H9 (cell line): Measurements from ENCODE around the gene KIF2C. TPM values are rescaled to one million over a fixed set of nuclear protein-coding genes. Genes with fewer than 3 reads are reported as not detected.

Experiments
- DNase-seq: peaks from one replicate; pipeline ENCODE4 v3.0.0-alpha.2; 2017
- H2AFZ ChIP-seq: one replicate; pipeline ENCODE4 v1.6.1; 2013; ENCODE audit warnings: mild to moderate bottlenecking, low read length, control low read depth, moderate library complexity
- H2AK5ac ChIP-seq: 2 replicates; pipeline ENCODE4 v1.6.1; 2013; ENCODE audit warnings: low read length, control low read depth, mixed read lengths; ENCODE audit not compliant: insufficient read length
- H2BK120ac ChIP-seq: one replicate; pipeline ENCODE4 v1.6.1; 2013; ENCODE audit warnings: low read depth, mild to moderate bottlenecking, low read length, control low read depth, inconsistent platforms; ENCODE audit not compliant: poor library complexity, severe bottlenecking
- H2BK12ac ChIP-seq: 2 replicates; pipeline ENCODE4 v1.6.1; 2013; ENCODE audit warnings: low read length, control low read depth, mixed read lengths, low read depth; ENCODE audit not compliant: insufficient read length
- H2BK15ac ChIP-seq: 2 replicates; pipeline ENCODE4 v1.6.1; 2013; ENCODE audit warnings: low read depth, low read length, control low read depth
- H2BK20ac ChIP-seq: one replicate; pipeline ENCODE4 v1.6.1; 2013; ENCODE audit warnings: low read depth, mild to moderate bottlenecking, low read length, control low read depth, inconsistent platforms; ENCODE audit not compliant: poor library complexity, severe bottlenecking
- H2BK5ac ChIP-seq: 2 replicates; pipeline ENCODE4 v1.6.1; 2013; ENCODE audit warnings: low read length, control low read depth, mixed read lengths; ENCODE audit not compliant: insufficient read length
- H3K14ac ChIP-seq: 2 replicates; pipeline ENCODE4 v1.6.1; 2013; ENCODE audit warnings: low read length, control low read depth; ENCODE audit not compliant: insufficient read depth
- H3K18ac ChIP-seq: 2 replicates; pipeline ENCODE4 v1.6.1; 2013; ENCODE audit warnings: low read depth, mild to moderate bottlenecking, mixed read lengths, low read length, control low read depth; ENCODE audit not compliant: insufficient read length
- H3K23ac ChIP-seq: 2 replicates; pipeline ENCODE4 v1.6.1; 2013; ENCODE audit warnings: low read length, control low read depth, mixed read lengths, low read depth; ENCODE audit not compliant: insufficient read length
- H3K23me2 ChIP-seq: 2 replicates; pipeline ENCODE4 v1.6.1; 2013; ENCODE audit warnings: low read depth, mild to moderate bottlenecking, mixed read lengths, low read length, control low read depth; ENCODE audit not compliant: insufficient read length, poor library complexity, severe bottlenecking
- H3K27ac ChIP-seq: 2 replicates; pipeline ENCODE4 v1.5.1; 2013; ENCODE audit warnings: low read length, control low read depth, mixed read lengths, low read depth; ENCODE audit not compliant: insufficient read length
- H3K27me3 ChIP-seq: 2 replicates; pipeline ENCODE4 v1.6.1; 2013; ENCODE audit warnings: low read length, control low read depth, inconsistent platforms; ENCODE audit not compliant: insufficient read depth
- H3K4ac ChIP-seq: 2 replicates; pipeline ENCODE4 v1.6.1; 2013; ENCODE audit warnings: low read depth, mild to moderate bottlenecking, control low read depth, inconsistent platforms, low read length, moderate library complexity
- H3K4me1 ChIP-seq: 2 replicates; pipeline ENCODE4 v1.6.1; 2013; ENCODE audit warnings: low read length, control low read depth, inconsistent platforms; ENCODE audit not compliant: insufficient read depth
- H3K4me2 ChIP-seq: 2 replicates; pipeline ENCODE4 v1.6.1; 2013; ENCODE audit warnings: low read length, control low read depth, mixed read lengths; ENCODE audit not compliant: insufficient read length, insufficient read depth
- H3K56ac ChIP-seq: 2 replicates; pipeline ENCODE4 v1.6.1; 2013; ENCODE audit warnings: low read depth, mild to moderate bottlenecking, mixed read lengths, low read length, control low read depth; ENCODE audit not compliant: insufficient read length
- H3K79me1 ChIP-seq: 2 replicates; pipeline ENCODE4 v1.6.1; 2013; ENCODE audit warnings: low read depth, mild to moderate bottlenecking, moderate library complexity, low read length, control low read depth, inconsistent platforms; ENCODE audit not compliant: insufficient read depth, poor library complexity, severe bottlenecking
- H3K79me2 ChIP-seq: 2 replicates; pipeline ENCODE4 v1.6.1; 2013; ENCODE audit warnings: low read length, control low read depth, inconsistent platforms; ENCODE audit not compliant: insufficient read depth
- H3K9ac ChIP-seq: 2 replicates; pipeline ENCODE4 v1.6.1; 2013; ENCODE audit warnings: low read length, control low read depth, mixed read lengths; ENCODE audit not compliant: insufficient read length; ENCODE audit errors: extremely low read depth
- H3K9me3 ChIP-seq: one replicate; pipeline ENCODE4 v1.6.1; 2013; ENCODE audit warnings: low read depth, low read length, inconsistent platforms; ENCODE audit not compliant: control insufficient read depth
- H3T11ph ChIP-seq: one replicate; pipeline ENCODE4 v1.6.1; 2013; ENCODE audit warnings: mild to moderate bottlenecking, low read length, control low read depth, inconsistent platforms
- H4K20me1 ChIP-seq: one replicate; pipeline ENCODE4 v1.6.1; 2013; ENCODE audit not compliant: control insufficient read depth, insufficient read length, insufficient read depth
- H4K5ac ChIP-seq: 2 replicates; pipeline ENCODE4 v1.6.1; 2013; ENCODE audit warnings: low read depth, mild to moderate bottlenecking, mixed read lengths, low read length, control low read depth; ENCODE audit not compliant: insufficient read length
- H4K8ac ChIP-seq: replicated peaks from 2 replicates; pipeline ENCODE4 v1.6.1; 2013; ENCODE audit warnings: low read length, control low read depth, mixed read lengths, low read depth; ENCODE audit not compliant: insufficient read length
- H4K91ac ChIP-seq: 2 replicates; pipeline ENCODE4 v1.6.1; 2013; ENCODE audit warnings: low read depth, mild to moderate bottlenecking, moderate library complexity, mixed read lengths, low read length, control low read depth; ENCODE audit not compliant: insufficient read length
- H3K27ac Mint-ChIP-seq, 3 experiments: 2 replicates in 2 of 3; 3 replicates in 1 of 3; pipeline ENCODE4 v1.8.0; 2020 to 2021; ENCODE audit warnings: mixed read lengths in 3 of 3, mild to moderate bottlenecking in 1 of 3, moderate library complexity in 1 of 3
- H3K27me3 Mint-ChIP-seq: 2 replicates; pipeline ENCODE4 v1.8.0; 2021; ENCODE audit warnings: low read depth, mild to moderate bottlenecking, moderate library complexity, mixed read lengths
- H3K36me3 Mint-ChIP-seq, 3 experiments: 2 replicates in 2 of 3; 3 replicates in 1 of 3; pipeline ENCODE4 v1.8.0; 2020 to 2021; ENCODE audit warnings: low read depth in 3 of 3, mixed read lengths in 3 of 3; ENCODE audit not compliant: insufficient read depth in 1 of 3
- H3K4me1 Mint-ChIP-seq, 2 experiments: 2 replicates each; pipeline ENCODE4 v1.8.0; 2020; ENCODE audit warnings: mixed read lengths in 2 of 2
- H3K4me3 Mint-ChIP-seq, 2 experiments: 2 replicates in 1 of 2; 3 replicates in 1 of 2; pipeline ENCODE4 v1.8.0; 2020 to 2021; ENCODE audit warnings: mild to moderate bottlenecking in 2 of 2, mixed read lengths in 2 of 2, moderate library complexity in 1 of 2
- H3K9me3 Mint-ChIP-seq, 2 experiments: 2 replicates in 1 of 2; 3 replicates in 1 of 2; pipeline ENCODE4 v1.8.0; 2020; ENCODE audit warnings: mild to moderate bottlenecking in 2 of 2, mixed read lengths in 2 of 2, moderate library complexity in 1 of 2
- CTCF ChIP-seq: fragments of 200-600 bp; sonication (generic); conservative IDR thresholded peaks from 3 replicates; pipeline ENCODE4 v1.8.0; 2021; ENCODE audit warnings: antibody characterized with exemption, mild to moderate bottlenecking
- WGBS: extraction: QIAGEN DNeasy Blood & Tissue Kit; methylation state at CpG from one replicate; pipeline ENCODE4 v1.1.7; 2013; ENCODE audit warnings: missing lambda C conversion rate, low lambda C conversion rate, mixed read lengths; ENCODE audit not compliant: insufficient read length; ENCODE audit errors: extremely low coverage; 5-methylcytosine and 5-hydroxymethylcytosine counted together
- total RNA-seq: library from RNA; stranded (reverse); gene quantifications from 2 replicates; pipeline ENCODE4 v1.2.1, GENCODE V29; 2021

The KIF2C gene
- total RNA-seq, 1 experiment from 2014 or later = 73.1 TPM

DNA sequence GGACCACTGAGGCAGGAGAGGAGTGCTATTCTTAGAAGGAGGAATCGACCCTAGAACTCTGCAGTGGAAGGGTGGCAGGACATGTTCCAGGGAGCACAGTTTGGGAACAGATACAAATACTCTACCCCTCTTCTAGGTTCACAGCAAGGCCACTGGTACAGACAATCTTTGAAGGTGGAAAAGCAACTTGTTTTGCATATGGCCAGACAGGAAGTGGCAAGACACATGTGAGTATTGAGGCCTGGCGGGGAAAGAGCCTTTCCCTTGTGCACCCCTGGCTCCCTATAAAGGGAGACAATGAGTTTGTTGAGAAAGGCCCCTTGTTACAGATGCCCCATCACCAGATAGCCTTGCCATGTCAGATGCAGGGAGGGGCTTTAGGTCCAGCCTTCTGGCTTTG is 17.8 kb downstream of the KIF2C start:
- Mint-ChIP-seq H3K27me3 (no peaks in the 10 kb centered on the region), H3K4me3 (no peak overlapping the region), H3K9me3 (no peaks in the 10 kb centered on the region; a peak in 1 of 5 replicates), H3K27ac (no peak overlapping the region), H3K4me1 (no peaks in the 10 kb centered on the region), H3K36me3 (peaks cover 60 to 92% (median 91%) of the 10 kb centered on the region in 3 experiments; a peak in 6 of 7 replicates)
- H3K4ac ChIP-seq = no peak overlapping the region
- no peaks in the 10 kb centered on the region for H3K23me2 ChIP-seq
- H3K18ac ChIP-seq = no peak overlapping the region
- no peaks in the 10 kb centered on the region for H3K4me1 ChIP-seq
- H4K20me1 ChIP-seq = no peaks in the 10 kb centered on the region
- no peak overlapping the region for H3K56ac ChIP-seq
- H2BK20ac ChIP-seq = no peak overlapping the region
- no peak overlapping the region for H2AK5ac ChIP-seq
- no peak overlapping the region for H2BK12ac ChIP-seq
- no peak overlapping the region for H3K23ac ChIP-seq
- no peak overlapping the region for H2BK120ac ChIP-seq
- WGBS = no CpG with 5 or more reads among the region's 2 CpGs
- H4K91ac ChIP-seq = no peak overlapping the region
- no peak overlapping the region for H3K14ac ChIP-seq
- no peaks in the 10 kb centered on the region for H3K79me1 ChIP-seq
- no peak overlapping the region for H2AFZ ChIP-seq
- no peak overlapping the region for H3K9ac ChIP-seq
- no peak overlapping the region for H4K8ac ChIP-seq
- TF ChIP-seq CTCF = no peak
- H2BK5ac ChIP-seq = no peak overlapping the region
- H3K27ac ChIP-seq = no peak overlapping the region
- no peak overlapping the region for H3T11ph ChIP-seq
- no peak overlapping the region for H3K4me2 ChIP-seq
- no peak for DNase-seq
- H3K79me2 ChIP-seq = no peaks in the 10 kb centered on the region
- H3K27me3 ChIP-seq = no peaks in the 10 kb centered on the region
- no peak overlapping the region for H4K5ac ChIP-seq
- H2BK15ac ChIP-seq = no peak overlapping the region
- no peaks in the 10 kb centered on the region for H3K9me3 ChIP-seq
